Measurements from ENCODE around the gene HMCN1. TPM values are rescaled to one million over a fixed set of nuclear protein-coding genes. Genes with fewer than 3 reads are reported as not detected.
A peak's percentile ranks its signal among the peaks of the same experiment; 100 is the strongest.

HMCN1 gene
- polyA plus RNA-seq, 1 of the 3 experiments (the other 2 are of a cell fraction): 59.5 TPM

GRCh38 chr1:185864889-185865517 is 130.8 kb downstream of the HMCN1 start:
- no peaks in the 10 kb centered on the region for H3K79me2 ChIP-seq (ENCODE audit: insufficient read depth)
- 0 out of 2 replicates have a peak overlapping the region, but pooled peaks have one; percentile 1 for H2AFZ ChIP-seq (ENCODE audit: low read depth)
- WGBS (ENCODE audit: low lambda C conversion rate): 24% methylated on average over 2 of the region's 2 CpGs
- no peak overlapping the region for H3K9ac ChIP-seq
- H3F3A ChIP-seq (replicated peaks; ENCODE audit: insufficient read depth): peaks cover 25% of the 10 kb centered on the region
- no peaks in the 10 kb centered on the region for H4K20me1 ChIP-seq (ENCODE audit: insufficient read depth)
- H3K9me3 ChIP-seq: no peaks in the 10 kb centered on the region
- no peak overlapping the region for H3K4me2 ChIP-seq
- ChIA-PET POLR2A (no interaction called here), CTCF (no interaction called here)
- H3K27ac ChIP-seq (ENCODE audit: low read depth in 2 of 2, low read length in 1 of 2): peak overlapping the region in 1 of 2 experiments; percentile 74; a peak in 2 of 4 replicates
- no peak overlapping the region for H3K4me3 ChIP-seq (ENCODE audit: low read depth in 2 of 2, low read length in 1 of 2)
- H3K27me3 ChIP-seq (ENCODE audit: insufficient read depth): no peaks in the 10 kb centered on the region
- H3K4me1 ChIP-seq (ENCODE audit: control insufficient read depth in 1 of 2, insufficient read depth in 2 of 2, low read depth in 1 of 2, low read length in 1 of 2): peaks cover 2 to 24% of the 10 kb centered on the region in 2 experiments; a peak in 2 of 4 replicates
- no peak for DNase-seq
- H3K36me3 ChIP-seq (replicated peaks in 1 of 2; ENCODE audit: control insufficient read depth in 1 of 2, insufficient read depth in 2 of 2, low read length in 1 of 2): peaks cover 3 to 11% of the 10 kb centered on the region in 2 experiments
- H3K9me2 ChIP-seq: no peaks in the 10 kb centered on the region
- TF ChIP-seq PBX3 (IDR thresholded peaks at IDR 0.05): peak; percentile 62
- no peak for TF ChIP-seq FOXJ3 (CRISPR knock-in tag; IDR thresholded peaks at IDR 0.05)
- TF ChIP-seq REST (IDR thresholded peaks at IDR 0.05; ENCODE audit: low read depth, low read length): no peak
- TF ChIP-seq RCOR1 (IDR thresholded peaks at IDR 0.05; ENCODE audit: low read length): no peak
- TF ChIP-seq ZBTB33 (IDR thresholded peaks at IDR 0.05; ENCODE audit: borderline replicate concordance, low read depth): no peak
- no peak for TF ChIP-seq ELF1 (IDR thresholded peaks at IDR 0.05)
- TF ChIP-seq IRF3 (IDR thresholded peaks at IDR 0.05; ENCODE audit: low read depth, low read length): no peak
- TF ChIP-seq MAX (IDR thresholded peaks at IDR 0.05; ENCODE audit: low read depth): no peak
- TF ChIP-seq USF2 (IDR thresholded peaks at IDR 0.05; ENCODE audit: borderline replicate concordance, low read depth, low read length): no peak
- peak; percentile 83 for TF ChIP-seq TCF12 (IDR thresholded peaks at IDR 0.05)
- peak; percentile 57; the same call in 1 of the 2 replicates for TF ChIP-seq NFIC (IDR thresholded peaks at IDR 0.05; ENCODE audit: borderline replicate concordance)
- no peak for TF ChIP-seq POLR2AphosphoS5 (IDR thresholded peaks at IDR 0.05; ENCODE audit: low read depth, low read length)
- TF ChIP-seq RXRA (IDR thresholded peaks at IDR 0.05; ENCODE audit: borderline replicate concordance, low read depth): no peak
- TF ChIP-seq SIN3A (IDR thresholded peaks at IDR 0.05; ENCODE audit: borderline replicate concordance, low read depth, low read length): no peak
- no peak for TF ChIP-seq SMC3 (IDR thresholded peaks at IDR 0.05; ENCODE audit: low read depth, low read length)
- no peak for TF ChIP-seq GABPA (IDR thresholded peaks at IDR 0.05; ENCODE audit: low read depth)
- TF ChIP-seq TAF1 (IDR thresholded peaks at IDR 0.05; ENCODE audit: borderline replicate concordance, low read depth, low read length): no peak
- TF ChIP-seq EP300 (IDR thresholded peaks at IDR 0.05; ENCODE audit: borderline replicate concordance in 1 of 2, low read depth in 1 of 2, low read length in 1 of 2): peak in 1 of 2 experiments; percentile 76; a peak in 1 of 4 replicates
- TF ChIP-seq EZH2phosphoT487 (IDR thresholded peaks at IDR 0.05; ENCODE audit: borderline replicate concordance, low read depth): no peak
- TF ChIP-seq TEAD4 (IDR thresholded peaks at IDR 0.05; ENCODE audit: borderline replicate concordance, insufficient read depth): no peak
- no peak for TF ChIP-seq NRF1 (IDR thresholded peaks at IDR 0.05; ENCODE audit: low read depth, low read length)
- TF ChIP-seq GATA2 (CRISPR knock-in tag; IDR thresholded peaks at IDR 0.05): no peak
- TF ChIP-seq USF1 (IDR thresholded peaks at IDR 0.05; ENCODE audit: borderline replicate concordance, low read depth): 0 out of 2 replicates have a peak, but pooled peaks have one; percentile 37
